Kidney (tissue), 14 donors: ENCODE results near the gene FAM25A. TPM values are rescaled to one million over a fixed set of nuclear protein-coding genes. Genes with fewer than 3 reads are reported as not detected.
A peak's percentile ranks its signal among the peaks of the same experiment; 100 is the strongest.

Source experiments
- DNase-seq, 5 donors: peaks; one replicate each; pipeline ENCODE4 v3.0.0-alpha.2; 2013 to 2020
- FAIRE-seq: peaks from 2 replicates; lab custom pipeline; 2012; peaks lifted over from hg19 to GRCh38; lab: Jason Lieb, UNC
- H3K27ac ChIP-seq, 2 donors: one replicate each; pipeline ENCODE4 v1.7.0; 2013; ENCODE audit warnings: low read depth in 2 of 2, low read length in 2 of 2, inconsistent platforms in 1 of 2
- H3K27me3 ChIP-seq: one replicate; pipeline ENCODE4 v1.7.1; 2013; ENCODE audit warnings: low read length, inconsistent platforms; ENCODE audit not compliant: control insufficient read depth, insufficient read depth
- H3K36me3 ChIP-seq, 3 donors: one replicate each; pipeline versions ENCODE4 v1.7.0 to v1.7.1; 2013; ENCODE audit warnings: low read length in 3 of 3, control low read depth in 1 of 3, inconsistent platforms in 1 of 3; ENCODE audit not compliant: insufficient read depth in 3 of 3, control insufficient read depth in 2 of 3
- H3K4me1 ChIP-seq, 3 donors: one replicate each; pipeline versions ENCODE4 v1.7.0 to v1.7.1; 2013; ENCODE audit warnings: low read length in 3 of 3, inconsistent platforms in 1 of 3, low read depth in 1 of 3; ENCODE audit not compliant: control insufficient read depth in 2 of 3, insufficient read depth in 2 of 3
- H3K4me3 ChIP-seq, 3 donors: one replicate each; pipeline versions ENCODE4 v1.7.0 to v1.8.1; 2013; ENCODE audit warnings: low read length in 3 of 3, control low read depth in 1 of 3, inconsistent platforms in 1 of 3
- H3K9ac ChIP-seq, 3 donors: one replicate each; pipeline versions ENCODE4 v1.7.0 to v1.7.1; 2013; ENCODE audit warnings: low read length in 3 of 3, control low read depth in 1 of 3, inconsistent platforms in 1 of 3
- H3K9me3 ChIP-seq, 3 donors: one replicate each; pipeline versions ENCODE4 v1.7.0 to v1.7.1; 2013; ENCODE audit warnings: low read length in 3 of 3, control low read depth in 1 of 3, inconsistent platforms in 1 of 3; ENCODE audit not compliant: control insufficient read depth in 2 of 3, insufficient read depth in 1 of 3
- CTCF ChIP-seq: IDR thresholded peaks from 3 replicates; pipeline ENCODE4 v1.5.1; 2012; ENCODE audit warnings: mild to moderate bottlenecking, moderate library complexity, borderline replicate concordance; ENCODE audit not compliant: insufficient read depth; ENCODE audit errors: extremely low read depth
- intact Hi-C: fragments of 100-400 bp; cut with DNase I; formaldehyde crosslinking; loops from one replicate; pipeline ENCODE4 v1.11.1; 2022
- polyA plus RNA-seq: library from polyadenylated mRNA; stranded (reverse); fragments of 350-450 nt; fragmentation: Illumina TruSeq; extraction: RNeasy Lipid Tissue Mini Kit (QIAGEN cat#74804); gene quantifications from one replicate; pipeline ENCODE4 v1.2.3, GENCODE V29; 2014; ENCODE audit warnings: low read depth, low replicate concordance; ENCODE audit not compliant: insufficient read depth
- total RNA-seq: library from RNA; stranded (reverse); fragmentation: NEBNext Ultra II Directional; extraction: Animal tissue kit (Norgen Biotek cat#: 25700); gene quantifications from one replicate; pipeline ENCODE4 v1.2.1, GENCODE V29; 2021
- donor health status: control.
- donor health status: control.
- donor health status: control.
- donor health status: control.
- donor health status: control.
- donor health status: DM: yes; HTN: yes; CAD: no.
- donor health status: Normal renal cell carcinoma (clear cell type).

The FAM25A gene
- total and polyA plus RNA-seq, 2 donors from 2014 or later, result not detected

DNA sequence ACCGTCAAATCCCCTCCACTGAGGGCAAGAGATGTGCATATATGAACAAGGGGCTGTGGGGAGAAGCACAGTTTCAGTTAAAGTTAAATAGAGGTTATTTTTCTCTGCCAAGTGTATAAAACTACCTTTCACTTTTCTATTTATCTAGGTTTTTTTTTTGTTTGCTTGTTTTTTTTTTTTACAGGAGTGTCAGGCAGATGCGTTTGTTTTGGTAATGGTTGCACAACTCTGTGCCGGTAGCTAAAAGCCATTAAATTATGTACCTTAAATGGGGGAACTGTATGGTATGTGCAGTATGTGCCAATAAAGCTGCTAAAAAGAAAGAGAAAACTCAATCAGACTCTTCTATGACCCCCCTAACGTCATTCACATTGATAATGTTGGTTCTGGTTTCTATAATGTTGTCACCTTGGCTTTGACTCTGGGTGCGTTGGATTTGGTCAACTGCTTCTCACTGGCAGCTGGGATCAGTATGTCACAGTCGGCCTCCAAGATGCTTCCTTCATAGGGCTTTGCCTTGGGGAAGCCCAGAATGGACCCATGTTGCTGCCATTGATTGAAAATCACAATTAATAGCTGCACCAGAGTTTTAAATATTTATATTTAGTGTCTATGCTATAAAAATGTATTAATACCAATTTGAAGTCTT is 40.3 kb downstream of the FAM25A start:
- Histone ChIP-seq H3K4me3 (no peak overlapping the region), H3K27ac (no peak overlapping the region), H3K4me1 (peaks cover 0 to 5% (median 0%) of the 10 kb centered on the region in 3 donors), H3K27me3 (no peaks in the 10 kb centered on the region), H3K9ac (no peak overlapping the region), H3K9me3 (no peaks in the 10 kb centered on the region), H3K36me3 (peaks cover 8 to 43% (median 23%) of the 10 kb centered on the region in 3 donors)
- DNase-seq (no peak), FAIRE-seq (no peak)
- TF ChIP-seq CTCF, result no peak
- intact Hi-C loops, result no loop called here

GRCh38 chr10:87064651-87065050 is 44.6 kb downstream of the FAM25A start:
- peak in 1 of 5 donors; percentile 18 for DNase-seq
- no peak for FAIRE-seq
- H3K27me3 ChIP-seq, result no peaks in the 10 kb centered on the region
- no peaks in the 10 kb centered on the region for H3K9me3 ChIP-seq
- TF ChIP-seq CTCF, result no peak
- H3K4me1 ChIP-seq, result peaks cover 0 to 17% (median 0%) of the 10 kb centered on the region in 3 donors
- intact Hi-C loops, result no loop called here
- H3K9ac ChIP-seq, result no peak overlapping the region
- peaks cover 7 to 43% (median 18%) of the 10 kb centered on the region in 3 donors for H3K36me3 ChIP-seq
- no peak overlapping the region for H3K27ac ChIP-seq
- H3K4me3 ChIP-seq, result no peak overlapping the region

DNA sequence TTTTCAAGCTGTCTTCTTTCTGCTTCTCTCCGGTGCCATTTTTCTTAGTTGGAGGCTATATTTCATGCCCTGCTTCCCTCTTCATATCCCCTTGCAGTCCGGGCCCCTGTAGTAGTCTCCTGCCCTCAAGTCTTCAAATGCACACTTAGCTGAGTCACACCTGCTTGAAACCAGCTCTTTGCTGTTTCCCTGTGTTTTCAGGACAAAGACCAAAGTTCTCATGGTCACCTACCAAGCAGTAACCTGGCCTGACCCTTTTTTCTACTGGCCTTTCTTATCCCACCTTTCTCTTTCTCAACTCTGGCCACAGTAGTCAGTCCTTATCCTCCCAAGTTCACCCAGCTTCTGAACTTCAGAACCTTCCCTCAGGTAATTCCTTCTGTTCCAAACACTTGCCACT is 46.1 kb downstream of the FAM25A start:
- Histone ChIP-seq H3K36me3 (peaks cover 2 to 36% (median 11%) of the 10 kb centered on the region in 3 donors), H3K9me3 (no peaks in the 10 kb centered on the region), H3K4me1 (peaks cover 0 to 17% (median 0%) of the 10 kb centered on the region in 3 donors), H3K27ac (no peak overlapping the region), H3K4me3 (no peak overlapping the region), H3K27me3 (no peaks in the 10 kb centered on the region), H3K9ac (no peak overlapping the region)
- no peak for TF ChIP-seq CTCF
- FAIRE-seq (no peak), DNase-seq (no peak)
- intact Hi-C loops, result no loop called here
